ENCODE results near the gene ANAPC13. TPM values are rescaled to one million over a fixed set of nuclear protein-coding genes. Genes with fewer than 3 reads are reported as not detected.

Gene ANAPC13
- total RNA-seq, 1 donor from 2014 or later, result 100 TPM

DNA sequence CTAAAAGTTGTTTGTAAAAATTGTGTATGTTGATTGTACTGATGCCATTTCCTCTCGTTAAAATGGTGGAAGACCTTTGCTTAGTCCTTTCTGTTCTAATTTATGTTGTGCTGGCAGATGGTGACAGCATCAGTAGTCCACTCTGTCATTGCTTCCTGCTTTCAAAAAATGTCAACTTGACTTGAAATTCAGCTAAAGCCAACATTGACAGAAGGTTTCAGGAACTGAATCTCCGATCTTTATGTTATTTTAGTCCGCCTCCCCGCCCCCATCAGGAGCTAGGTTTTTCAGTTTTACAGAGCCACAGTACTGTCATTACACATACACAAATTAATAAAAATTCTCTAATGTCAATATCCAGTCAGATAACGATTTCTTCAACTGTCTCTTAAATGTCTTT, 1.6 kb upstream of the ANAPC13 start:
- Histone ChIP-seq H3K9ac (peak overlapping the region; percentile 75), H3K27me3 (no peaks in the 10 kb centered on the region), H3K9me3 (ENCODE audit: low read depth) (no peaks in the 10 kb centered on the region), H3K4me2 (peak overlapping the region; percentile 82), H3K4me3 (peak overlapping the region; percentile 68), H4K20me1 (ENCODE audit: low read depth) (peaks cover 8% of the 10 kb centered on the region), H3K79me2 (ENCODE audit: low read depth) (peaks cover 78% of the 10 kb centered on the region), H3K36me3 (no peaks in the 10 kb centered on the region), H3F3A (ENCODE audit: low read depth) (peaks cover 7% of the 10 kb centered on the region), H3K27ac (no peak overlapping the region), H2AFZ (replicated peaks) (no peak overlapping the region), H3K4me1 (peaks cover 19% of the 10 kb centered on the region)
- Mint-ChIP-seq H3K4me3 (peak overlapping the region; percentile 99), H3K27me3 (ENCODE audit: insufficient read depth, low read depth) (peaks cover 2% of the 10 kb centered on the region), H3K4me1 (peaks cover 23% of the 10 kb centered on the region), H3K27ac (no peak overlapping the region), H3K36me3 (peaks cover 5% of the 10 kb centered on the region), H3K9me3 (no peaks in the 10 kb centered on the region)
- no peak for TF ChIP-seq EZH2 (IDR thresholded peaks at IDR 0.05)
- no peak for TF ChIP-seq CTCF (IDR thresholded peaks at IDR 0.05)
- TF ChIP-seq EZH2phosphoT487 (IDR thresholded peaks at IDR 0.05), result no peak
- no peak for DNase-seq (ENCODE audit: low spot score)

DNA sequence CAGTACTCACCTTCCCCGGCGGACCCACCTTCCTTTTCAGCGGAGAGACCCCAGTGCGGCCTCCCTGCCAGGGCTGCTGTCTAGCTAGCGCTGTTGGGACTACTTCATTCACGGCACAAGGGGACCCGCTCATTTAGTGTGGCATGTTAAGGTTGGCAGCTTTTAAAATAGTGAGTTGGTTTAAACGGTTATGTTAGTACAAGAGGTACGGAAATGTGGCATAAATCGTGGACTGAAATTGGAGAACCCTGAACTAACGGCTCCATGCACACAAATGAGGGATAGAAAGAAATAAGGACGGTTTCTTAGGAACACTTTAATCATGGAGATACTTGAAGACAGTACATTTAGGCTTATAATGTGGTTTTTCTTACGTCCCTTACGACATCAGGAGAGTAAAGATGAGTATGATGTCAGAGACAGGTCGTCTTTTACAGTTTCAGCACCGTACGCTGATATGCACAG, 824 bp upstream of the ANAPC13 start:
- Mint-ChIP-seq H3K36me3 (peaks cover 9% of the 10 kb centered on the region), H3K9me3 (no peaks in the 10 kb centered on the region), H3K4me3 (peak overlapping the region; percentile 99), H3K27ac (peak overlapping the region; percentile 85), H3K4me1 (peaks cover 23% of the 10 kb centered on the region), H3K27me3 (ENCODE audit: insufficient read depth, low read depth) (peaks cover 2% of the 10 kb centered on the region)
- Histone ChIP-seq H3K79me2 (ENCODE audit: low read depth) (peaks cover 78% of the 10 kb centered on the region), H2AFZ (replicated peaks) (peak overlapping the region; percentile 75), H3K27ac (peak overlapping the region; percentile 72), H3K9ac (peak overlapping the region; percentile 75), H4K20me1 (ENCODE audit: low read depth) (peaks cover 8% of the 10 kb centered on the region), H3K27me3 (no peaks in the 10 kb centered on the region), H3K4me2 (peak overlapping the region; percentile 82), H3K4me1 (peaks cover 19% of the 10 kb centered on the region), H3K4me3 (peak overlapping the region; percentile 68), H3K36me3 (no peaks in the 10 kb centered on the region), H3F3A (ENCODE audit: low read depth) (peaks cover 7% of the 10 kb centered on the region), H3K9me3 (ENCODE audit: low read depth) (no peaks in the 10 kb centered on the region)
- TF ChIP-seq CTCF (IDR thresholded peaks at IDR 0.05) (no peak), EZH2phosphoT487 (IDR thresholded peaks at IDR 0.05) (no peak), EZH2 (IDR thresholded peaks at IDR 0.05) (no peak)
- DNase-seq (ENCODE audit: low spot score), result no peak

GRCh38 chr3:134485075-134485717, 589 bp downstream of the ANAPC13 start:
- Histone ChIP-seq H2AFZ (replicated peaks) (peak overlapping the region; percentile 75), H3K27me3 (no peaks in the 10 kb centered on the region), H3K27ac (peak overlapping the region; percentile 3), H3K4me1 (peaks cover 19% of the 10 kb centered on the region), H3K9me3 (ENCODE audit: low read depth) (no peaks in the 10 kb centered on the region), H3K36me3 (no peaks in the 10 kb centered on the region), H3K4me2 (peak overlapping the region; percentile 82), H3K9ac (peak overlapping the region; percentile 35), H3F3A (ENCODE audit: low read depth) (peaks cover 7% of the 10 kb centered on the region), H3K79me2 (ENCODE audit: low read depth) (peaks cover 64% of the 10 kb centered on the region), H3K4me3 (peak overlapping the region; percentile 68), H4K20me1 (ENCODE audit: low read depth) (peaks cover 4% of the 10 kb centered on the region)
- H3K4me3 Mint-ChIP-seq, result peak overlapping the region; percentile 99
- peak overlapping the region; percentile 97 for H3K27ac Mint-ChIP-seq
- peaks cover 13% of the 10 kb centered on the region for H3K36me3 Mint-ChIP-seq
- DNase-seq (ENCODE audit: low spot score), result peak; percentile 34
- no peak for TF ChIP-seq EZH2phosphoT487 (IDR thresholded peaks at IDR 0.05)
- no peak for TF ChIP-seq CTCF (IDR thresholded peaks at IDR 0.05)
- TF ChIP-seq EZH2 (IDR thresholded peaks at IDR 0.05), result no peak
- peaks cover 2% of the 10 kb centered on the region for H3K27me3 Mint-ChIP-seq (ENCODE audit: insufficient read depth, low read depth)
- no peaks in the 10 kb centered on the region for H3K9me3 Mint-ChIP-seq
- H3K4me1 Mint-ChIP-seq, result peaks cover 23% of the 10 kb centered on the region
